Naive thymus-derived CD4-positive, alpha-beta T cell (primary cell): ENCODE results near the gene ITSN2. TPM values are rescaled to one million over a fixed set of nuclear protein-coding genes. Genes with fewer than 3 reads are reported as not detected.

Experiments
- ATAC-seq: fragments of 150-1000 bp; cut with Tn5 transposase; 2 replicates; pipeline ENCODE4 v1.10.0; 2021; ENCODE audit warnings: mild to moderate bottlenecking, moderate library complexity
- CTCF ChIA-PET: fragments of 350-600 bp; sonication (Branson Sonifier 250); formaldehyde crosslinking; loops from one replicate; lab custom pipeline; 2021; ENCODE audit warnings: antibody characterized with exemption; lab: Charles Lee
- POLR2A ChIA-PET: fragments of 350-600 bp; sonication (Branson Sonifier 250); formaldehyde crosslinking; loops from one replicate; lab custom pipeline; 2021; ENCODE audit warnings: antibody characterized with exemption, inconsistent platforms; lab: Charles Lee
- DNase-seq, 9 donors: peaks; one replicate each; pipeline versions ENCODE4 v3.0.0 to v3.0.0-alpha.2; 2020 to 2022; ENCODE audit warnings: mixed read lengths in 1 of 9
- H3K27ac ChIP-seq: one replicate; pipeline ENCODE4 v1.7.0; 2013; ENCODE audit warnings: mild to moderate bottlenecking, low read depth, low read length, moderate library complexity
- H3K27me3 ChIP-seq, 2 donors: one replicate each; pipeline ENCODE4 v1.7.0; 2013; ENCODE audit warnings: low read length in 2 of 2, mild to moderate bottlenecking in 2 of 2, moderate library complexity in 2 of 2; ENCODE audit not compliant: control insufficient read depth in 2 of 2, insufficient read depth in 2 of 2
- H3K36me3 ChIP-seq, 3 experiments: 1 replicate in 2 of 3; 2 replicates in 1 of 3; pipeline ENCODE4 v1.7.0; 2013; ENCODE audit warnings: low read length in 3 of 3, mild to moderate bottlenecking in 3 of 3, moderate library complexity in 1 of 3; ENCODE audit not compliant: insufficient read depth in 3 of 3, control insufficient read depth in 2 of 3
- H3K4me1 ChIP-seq, 2 donors: one replicate each; pipeline ENCODE4 v1.7.0; 2013; ENCODE audit warnings: low read length in 2 of 2, mild to moderate bottlenecking in 2 of 2, moderate library complexity in 1 of 2; ENCODE audit not compliant: control insufficient read depth in 2 of 2, insufficient read depth in 2 of 2
- H3K4me3 ChIP-seq: 2 replicates; pipeline ENCODE4 v1.7.0; 2013; ENCODE audit warnings: mild to moderate bottlenecking, low read length
- H3K9me3 ChIP-seq, 3 experiments: 1 replicate in 2 of 3; 2 replicates in 1 of 3; pipeline ENCODE4 v1.7.0; 2013; ENCODE audit warnings: low read length in 3 of 3; ENCODE audit not compliant: control insufficient read depth in 2 of 3
- H3K27ac Mint-ChIP-seq, 9 donors: one replicate each; pipeline ENCODE4 v1.8.0; 2020 to 2022; ENCODE audit warnings: mixed read lengths in 9 of 9, mild to moderate bottlenecking in 8 of 9, moderate library complexity in 5 of 9, inconsistent platforms in 2 of 9
- H3K27me3 Mint-ChIP-seq, 5 donors: one replicate each; pipeline ENCODE4 v1.8.0; 2021 to 2022; ENCODE audit warnings: mixed read lengths in 5 of 5, mild to moderate bottlenecking in 1 of 5
- H3K36me3 Mint-ChIP-seq, 5 donors: one replicate each; pipeline ENCODE4 v1.8.0; 2020 to 2022; ENCODE audit warnings: mixed read lengths in 5 of 5, mild to moderate bottlenecking in 3 of 5, inconsistent platforms in 1 of 5
- H3K4me1 Mint-ChIP-seq, 7 donors: one replicate each; pipeline ENCODE4 v1.8.0; 2020 to 2022; ENCODE audit warnings: mixed read lengths in 7 of 7, mild to moderate bottlenecking in 3 of 7, inconsistent platforms in 1 of 7
- H3K4me3 Mint-ChIP-seq, 10 donors: one replicate each; pipeline ENCODE4 v1.8.0; 2020 to 2022; ENCODE audit warnings: mild to moderate bottlenecking in 10 of 10, mixed read lengths in 10 of 10, moderate library complexity in 6 of 10, inconsistent platforms in 2 of 10
- H3K9me3 Mint-ChIP-seq, 11 donors: one replicate each; pipeline ENCODE4 v1.8.0; 2020 to 2022; ENCODE audit warnings: mixed read lengths in 11 of 11, mild to moderate bottlenecking in 4 of 11, inconsistent platforms in 1 of 11, moderate library complexity in 1 of 11
- intact Hi-C, 2 donors: fragments of 100-400 bp; cut with micrococcal nuclease; formaldehyde crosslinking; loops; one replicate each; pipeline ENCODE4 v1.15.1; 2023
- polyA plus RNA-seq, 2 donors: library from polyadenylated mRNA; unstranded; fragments of 300-500 nt; fragmentation: Illumina TruSeq; gene quantifications; one replicate each; pipeline ENCODE4 v1.2.3, GENCODE V29; 2021
- total RNA-seq, 6 experiments: library from RNA in 5 of 6; stranded (reverse) in 5 of 6; gene quantifications; 1 replicate in 5 of 6; 2 replicates in 1 of 6; pipeline ENCODE4 v1.2.3 and lab custom pipeline; 2021 to 2026

ITSN2 gene
- total and polyA plus RNA-seq, 7 experiments from 2014 or later: 53.0 to 133 (median 91.5) TPM

- Histone ChIP-seq H3K9me3 (no peaks in the 10 kb centered on the region), H3K4me3 (no peak overlapping the region), H3K4me1 (no peaks in the 10 kb centered on the region), H3K27me3 (no peaks in the 10 kb centered on the region), H3K36me3 (no peaks in the 10 kb centered on the region), H3K27ac (no peak overlapping the region)
- intact Hi-C loops: no loop called here
- POLR2A ChIA-PET: no interaction called here
- Mint-ChIP-seq H3K27me3 (peaks cover 0 to 2% (median 0%) of the 10 kb centered on the region in 5 donors), H3K27ac (no peak overlapping the region), H3K4me1 (no peaks in the 10 kb centered on the region), H3K9me3 (no peaks in the 10 kb centered on the region), H3K4me3 (no peak overlapping the region), H3K36me3 (no peaks in the 10 kb centered on the region)
- DNase-seq: no peak
- CTCF ChIA-PET: no interaction called here
- ATAC-seq: no peak
Observed at GRCh38 chr2:24372033-24372432, 11.7 kb upstream of the ITSN2 start.

- no peak overlapping the region for H3K4me3 Mint-ChIP-seq
- CTCF ChIA-PET: no interaction called here
Observed at GRCh38 chr2:24365826-24366225, 5.5 kb upstream of the ITSN2 start.

GRCh38 chr2:24365051-24365450 is 4.7 kb upstream of the ITSN2 start:
- Histone ChIP-seq H3K9me3 (no peaks in the 10 kb centered on the region), H3K36me3 (no peaks in the 10 kb centered on the region), H3K4me1 (no peaks in the 10 kb centered on the region), H3K4me3 (no peak overlapping the region), H3K27me3 (no peaks in the 10 kb centered on the region), H3K27ac (no peak overlapping the region)
- CTCF ChIA-PET: no interaction called here
- DNase-seq: peak in 1 of 9 donors; percentile 14
- Mint-ChIP-seq H3K4me3 (no peak overlapping the region), H3K9me3 (peaks cover 0 to 3% (median 0%) of the 10 kb centered on the region in 11 donors), H3K27ac (no peak overlapping the region), H3K4me1 (peaks cover 1 to 12% (median 5%) of the 10 kb centered on the region in 7 donors), H3K27me3 (peaks cover 0 to 3% (median 0%) of the 10 kb centered on the region in 5 donors), H3K36me3 (no peaks in the 10 kb centered on the region)
- ATAC-seq: no peak
- POLR2A ChIA-PET: no interaction called here
- intact Hi-C loops: no loop called here

More at GRCh38 chr2:24365826-24366225, 5.5 kb upstream of the ITSN2 start:
- Mint-ChIP-seq H3K27ac (no peak overlapping the region), H3K9me3 (peaks cover 0 to 3% (median 0%) of the 10 kb centered on the region in 11 donors), H3K27me3 (peaks cover 0 to 3% (median 0%) of the 10 kb centered on the region in 5 donors), H3K4me1 (peaks cover 1 to 11% (median 4%) of the 10 kb centered on the region in 7 donors), H3K36me3 (no peaks in the 10 kb centered on the region)
- H3K4me3 ChIP-seq: no peak overlapping the region
- ATAC-seq (no peak), DNase-seq (no peak)
- H3K36me3 ChIP-seq: no peaks in the 10 kb centered on the region
- POLR2A ChIA-PET: interaction anchor here (0.5 kb wide), 1 partner anchor 260 kb away, joined by 6 read pairs; no protein-coding TSS in a partner anchor
- intact Hi-C loops: no loop called here
- no peaks in the 10 kb centered on the region for H3K9me3 ChIP-seq
- no peaks in the 10 kb centered on the region for H3K4me1 ChIP-seq
- H3K27ac ChIP-seq: no peak overlapping the region
- H3K27me3 ChIP-seq: no peaks in the 10 kb centered on the region

GRCh38 chr2:24363301-24363700 is 3.0 kb upstream of the ITSN2 start:
- Mint-ChIP-seq H3K36me3 (peaks cover 0 to 2% (median 0%) of the 10 kb centered on the region in 5 donors), H3K4me1 (peaks cover 10 to 19% (median 14%) of the 10 kb centered on the region in 7 donors), H3K27me3 (peaks cover 0 to 3% (median 0%) of the 10 kb centered on the region in 5 donors), H3K9me3 (peaks cover 0 to 3% (median 0%) of the 10 kb centered on the region in 11 donors), H3K27ac (no peak overlapping the region), H3K4me3 (peak overlapping the region in 2 of 10 donors; percentile 5 to 12)
- POLR2A ChIA-PET: no interaction called here
- H3K4me1 ChIP-seq: peaks cover 0 to 10% of the 10 kb centered on the region in 2 donors
- H3K27me3 ChIP-seq: no peaks in the 10 kb centered on the region
- no peaks in the 10 kb centered on the region for H3K9me3 ChIP-seq
- ATAC-seq (no peak), DNase-seq (no peak)
- no peak overlapping the region for H3K27ac ChIP-seq
- no peak overlapping the region for H3K4me3 ChIP-seq
- CTCF ChIA-PET: no interaction called here
- intact Hi-C loops: loop anchor here in 1 of 2 donors (5.0 kb wide), 1 partner anchor 609 kb away; the partner anchor contains the start of gene DNAJC27
- no peaks in the 10 kb centered on the region for H3K36me3 ChIP-seq

GRCh38 chr2:24362253-24362652 is 1.9 kb upstream of the ITSN2 start:
- peaks cover 0 to 3% (median 0%) of the 10 kb centered on the region in 11 donors for H3K9me3 Mint-ChIP-seq
- peak overlapping the region in 8 of 9 donors; percentile 14 to 79 (median 59) for H3K27ac Mint-ChIP-seq
- no peaks in the 10 kb centered on the region for H3K36me3 ChIP-seq
- POLR2A ChIA-PET: no interaction called here
- H3K4me1 ChIP-seq: peaks cover 0 to 15% of the 10 kb centered on the region in 2 donors
- H3K9me3 ChIP-seq: no peaks in the 10 kb centered on the region
- CTCF ChIA-PET: no interaction called here
- peak overlapping the region in 6 of 10 donors; percentile 19 to 56 (median 33) for H3K4me3 Mint-ChIP-seq
- no peaks in the 10 kb centered on the region for H3K27me3 ChIP-seq
- peaks cover 0 to 7% (median under 1%) of the 10 kb centered on the region in 5 donors for H3K36me3 Mint-ChIP-seq
- intact Hi-C loops: loop anchor here in 1 of 2 donors (5.0 kb wide), 1 partner anchor 610 kb away; the partner anchor contains the start of gene DNAJC27
- peaks cover 13 to 27% (median 22%) of the 10 kb centered on the region in 7 donors for H3K4me1 Mint-ChIP-seq
- no peak overlapping the region for H3K4me3 ChIP-seq
- no peak for DNase-seq
- no peak overlapping the region for H3K27ac ChIP-seq
- peaks cover 0 to 3% (median 0%) of the 10 kb centered on the region in 5 donors for H3K27me3 Mint-ChIP-seq
- ATAC-seq: no peak

GRCh38 chr2:24360963-24361330 is 611 bp upstream of the ITSN2 start:
- H3K4me3 Mint-ChIP-seq: peak overlapping the region; percentile 83 to 95 (median 90)
- intact Hi-C loops: loop anchor here (1.0 to 5.0 kb wide), 9 partner anchors 129 to 682 kb away; partner anchors contain the start of genes CENPO (in 2 of the 2), DNAJC27 (in 2 of the 2), PTRHD1 (in 2 of the 2) and SF3B6 (in 2 of the 2)
- H3K27me3 ChIP-seq: no peaks in the 10 kb centered on the region
- CTCF ChIA-PET: no interaction called here
- H3K4me3 ChIP-seq: peak overlapping the region; percentile 77
- H3K27ac Mint-ChIP-seq: peak overlapping the region; percentile 89 to 97 (median 94)
- peaks cover 0 to 3% (median 0%) of the 10 kb centered on the region in 5 donors for H3K27me3 Mint-ChIP-seq
- ATAC-seq (no peak), DNase-seq (no peak)
- peaks cover 18 to 40% (median 27%) of the 10 kb centered on the region in 7 donors for H3K4me1 Mint-ChIP-seq
- POLR2A ChIA-PET: interaction anchor here (0.7 to 2.5 kb wide), 7 partner anchors 10 to 1004 kb away, joined by 3 to 16 read pairs (median 3); partner anchors contain the start of genes CENPO and PTRHD1
- H3K36me3 ChIP-seq: no peaks in the 10 kb centered on the region
- H3K27ac ChIP-seq: peak overlapping the region; percentile 99
- peaks cover 0 to 3% (median 0%) of the 10 kb centered on the region in 11 donors for H3K9me3 Mint-ChIP-seq
- H3K36me3 Mint-ChIP-seq: peaks cover 0 to 14% (median 5%) of the 10 kb centered on the region in 5 donors
- peaks cover 0 to 15% of the 10 kb centered on the region in 2 donors for H3K4me1 ChIP-seq
- no peaks in the 10 kb centered on the region for H3K9me3 ChIP-seq
